A549 (cell line): ENCODE data around the gene SERPINF2. TPM values are rescaled to one million over a fixed set of nuclear protein-coding genes. Genes with fewer than 3 reads are reported as not detected.

Experiments used
- ATAC-seq, 2 experiments: fragments of 200-7000 bp in 1 of 2; fragments of >200 bp in 1 of 2; cut with Nextera tagmentation in 1 of 2; cut with Tn5 transposase in 1 of 2; 3 replicates each; pipeline versions ENCODE4 v1.8.0 to v1.9.1; 2018 to 2020; ENCODE audit warnings: mild to moderate bottlenecking in 1 of 2, moderate library complexity in 1 of 2
- CTCF ChIA-PET: fragments of 300-600 bp; sonication (Branson Sonifier 250); formaldehyde crosslinking; extraction: SDS; loops from one replicate; lab custom pipeline; 2021; ENCODE audit warnings: antibody characterized with exemption, inconsistent platforms; lab: Yijun Ruan, JAX
- POLR2A ChIA-PET: fragments of 350-600 bp; formaldehyde crosslinking; extraction: SDS; loops from one replicate; lab custom pipeline; 2021; ENCODE audit warnings: antibody characterized with exemption, inconsistent platforms; lab: Yijun Ruan, JAX
- DNase-seq, 2 experiments: peaks; one replicate each; pipeline versions ENCODE4 v3.0.0 to v3.0.0-alpha.2; 2011 to 2016; ENCODE audit warnings: low read depth in 1 of 2, low spot score in 1 of 2
- FAIRE-seq: peaks from 2 replicates; lab custom pipeline; 2011; peaks lifted over from hg19 to GRCh38; lab: Jason Lieb, UNC
- H3K27ac ChIP-seq, 2 experiments: fragments of >200 bp; sonication (Bioruptor Twin); formaldehyde crosslinking; 3 replicates each; pipeline ENCODE4 v1.5.1; 2016 to 2017
- H3K4me1 ChIP-seq: fragments of >200 bp; sonication (Bioruptor Twin); formaldehyde crosslinking; 3 replicates; pipeline ENCODE4 v1.6.1; 2016
- H3K4me2 ChIP-seq: fragments of >200 bp; sonication (Bioruptor Twin); formaldehyde crosslinking; 3 replicates; pipeline ENCODE4 v1.6.1; 2016
- H3K4me3 ChIP-seq: fragments of >200 bp; sonication (Bioruptor Twin); formaldehyde crosslinking; 3 replicates; pipeline ENCODE4 v1.5.1; 2016
- H3K9me3 ChIP-seq: fragments of >200 bp; sonication (Bioruptor Twin); formaldehyde crosslinking; 3 replicates; pipeline ENCODE4 v1.6.1; 2016
- CHD4 ChIP-seq: fragments of 200-600 bp; sonication (generic); IDR thresholded peaks from 2 replicates; pipeline ENCODE4 v1.6.1; 2016; ENCODE audit warnings: antibody characterized with exemption, mild to moderate bottlenecking, borderline replicate concordance
- EP300 ChIP-seq, 2 experiments: fragments of >200 bp; sonication (Bioruptor Twin); formaldehyde crosslinking; IDR thresholded peaks; 2 replicates in 1 of 2; 3 replicates in 1 of 2; pipeline ENCODE4 v1.6.1; 2016 to 2017
- FOSL2 ChIP-seq, 2 experiments: fragments of 450-650 bp in 1 of 2; fragments of >200 bp in 1 of 2; sonication (Bioruptor Twin) in 1 of 2; formaldehyde crosslinking; IDR thresholded peaks; 2 replicates each; pipeline versions ENCODE4 v1.5.0 to v1.6.1; 2016 to 2020; ENCODE audit warnings: mild to moderate bottlenecking in 1 of 2, moderate library complexity in 1 of 2
- MAFK ChIP-seq: fragments of 450-650 bp; IDR thresholded peaks from 2 replicates; pipeline ENCODE4 v1.6.1; 2014; ENCODE audit not compliant: partially characterized antibody
- MAZ ChIP-seq: fragments of 150-350 bp; IDR thresholded peaks from 2 replicates; pipeline ENCODE4 v1.6.1; 2014; ENCODE audit warnings: antibody characterized with exemption, low read depth, low read length, borderline replicate concordance
- PHF8 ChIP-seq: fragments of 200-600 bp; sonication (generic); IDR thresholded peaks from 2 replicates; pipeline ENCODE4 v1.6.1; 2016; ENCODE audit warnings: low read depth, mild to moderate bottlenecking, antibody characterized with exemption, moderate library complexity, borderline replicate concordance
- RCOR1 ChIP-seq: fragments of 150-350 bp; IDR thresholded peaks from 2 replicates; pipeline ENCODE4 v1.6.1; 2014; ENCODE audit warnings: antibody characterized with exemption, low read length, low read depth
- REST ChIP-seq: fragments of 200-600 bp; sonication (generic); IDR thresholded peaks from 2 replicates; pipeline ENCODE4 v1.6.1; 2016; ENCODE audit warnings: antibody characterized with exemption, mild to moderate bottlenecking, moderate library complexity
- RNF2 ChIP-seq: fragments of 200-600 bp; sonication (generic); IDR thresholded peaks from 2 replicates; pipeline ENCODE4 v1.6.1; 2016; ENCODE audit warnings: low read depth, mild to moderate bottlenecking, antibody characterized with exemption, moderate library complexity, borderline replicate concordance
- SREBF2 ChIP-seq: fragments of 450-650 bp; IDR thresholded peaks from 2 replicates; pipeline ENCODE4 v1.6.1; 2014; ENCODE audit warnings: mild to moderate bottlenecking, moderate library complexity
- ZC3H11A ChIP-seq: fragments of 450-650 bp; IDR thresholded peaks from 2 replicates; pipeline ENCODE4 v1.6.1; 2014; ENCODE audit warnings: antibody characterized with exemption, mild to moderate bottlenecking
- ZNF302 ChIP-seq: fragments of 250-450 bp; sonication (Bioruptor Pico); IDR thresholded peaks from 2 replicates; pipeline ENCODE4 v1.9.0; 2021; ENCODE audit warnings: inconsistent platforms, mild to moderate bottlenecking, moderate library complexity
- WGBS: methylation state at CpG from one replicate; pipeline ENCODE4 v1.1.6; 2017; ENCODE audit errors: missing lambda C conversion rate; 5-methylcytosine and 5-hydroxymethylcytosine counted together
- polyA plus RNA-seq, 4 experiments: library from polyadenylated mRNA; depleted of rRNA in 3 of 4; stranded (reverse); fragments of >200 nt; fragmentation: RNase III in 1 of 4; extraction: RNeasy Plus Mini Kit Qiagen cat#74134 plus additional on column Dnase treatment in 1 of 4; gene quantifications; 2 replicates in 3 of 4; 3 replicates in 1 of 4; pipeline ENCODE4 v1.2.3, GENCODE V29; 2011 to 2017
- TF ChIP-seq, protein P1 (sequence below): fragments of 150-350 bp; IDR thresholded peaks from 2 replicates; pipeline ENCODE4 v1.6.1; 2014; ENCODE audit warnings: low read depth, mild to moderate bottlenecking, low read length
- TF ChIP-seq, protein P2 (sequence below): fragments of 450-650 bp; IDR thresholded peaks from 2 replicates; pipeline ENCODE4 v1.6.1; 2014; ENCODE audit warnings: antibody characterized with exemption

The SERPINF2 gene
- polyA plus RNA-seq, 2 of the 4 experiments (the other 2 are of a cell fraction): 2.1 to 2.9 TPM

DNA sequence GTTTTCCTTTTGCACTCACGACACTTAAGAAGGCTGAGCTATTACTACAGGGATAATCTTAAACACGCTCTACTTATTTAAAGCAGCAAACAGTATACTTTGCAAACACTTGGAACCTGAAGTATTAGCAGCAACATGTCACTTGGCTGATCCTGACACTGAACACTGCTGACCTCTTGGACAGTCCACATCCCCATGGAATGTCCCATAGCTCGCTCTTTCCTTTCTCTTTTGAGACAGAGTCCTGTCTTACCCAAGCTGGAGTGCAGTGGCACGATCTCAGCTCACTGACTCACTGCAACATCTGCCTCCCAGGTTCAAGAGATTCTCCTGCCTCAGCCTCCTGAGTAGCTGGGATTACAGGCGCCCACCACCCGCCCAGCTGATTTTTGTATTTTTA, 60.6 kb downstream of the SERPINF2 start:
- Histone ChIP-seq H3K9me3 (no peaks in the 10 kb centered on the region), H3K4me2 (no peak overlapping the region), H3K27ac (no peak overlapping the region), H3K4me3 (no peak overlapping the region), H3K4me1 (no peaks in the 10 kb centered on the region)
- no peak for FAIRE-seq
- TF ChIP-seq MAZ: no peak
- no peak for TF ChIP-seq RCOR1
- no peak for TF ChIP-seq REST
- no peak for TF ChIP-seq FOSL2 (IDR thresholded peaks at IDR 0.05)
- TF ChIP-seq FOSL2 (CRISPR knock-in tag; IDR thresholded peaks at IDR 0.05): no peak
- TF ChIP-seq SREBF2: no peak
- TF ChIP-seq CHD4: no peak
- no peak for TF ChIP-seq PHF8
- TF ChIP-seq MAFK: no peak
- no peak for TF ChIP-seq RNF2
- no peak for TF ChIP-seq ZNF302 (CRISPR knock-in tag)
- TF ChIP-seq EP300 (IDR thresholded peaks at IDR 0.05): no peak
- TF ChIP-seq, protein P1, sequence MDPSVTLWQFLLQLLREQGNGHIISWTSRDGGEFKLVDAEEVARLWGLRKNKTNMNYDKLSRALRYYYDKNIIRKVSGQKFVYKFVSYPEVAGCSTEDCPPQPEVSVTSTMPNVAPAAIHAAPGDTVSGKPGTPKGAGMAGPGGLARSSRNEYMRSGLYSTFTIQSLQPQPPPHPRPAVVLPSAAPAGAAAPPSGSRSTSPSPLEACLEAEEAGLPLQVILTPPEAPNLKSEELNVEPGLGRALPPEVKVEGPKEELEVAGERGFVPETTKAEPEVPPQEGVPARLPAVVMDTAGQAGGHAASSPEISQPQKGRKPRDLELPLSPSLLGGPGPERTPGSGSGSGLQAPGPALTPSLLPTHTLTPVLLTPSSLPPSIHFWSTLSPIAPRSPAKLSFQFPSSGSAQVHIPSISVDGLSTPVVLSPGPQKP: no peak
- TF ChIP-seq ZC3H11A: no peak
- TF ChIP-seq, protein P2, sequence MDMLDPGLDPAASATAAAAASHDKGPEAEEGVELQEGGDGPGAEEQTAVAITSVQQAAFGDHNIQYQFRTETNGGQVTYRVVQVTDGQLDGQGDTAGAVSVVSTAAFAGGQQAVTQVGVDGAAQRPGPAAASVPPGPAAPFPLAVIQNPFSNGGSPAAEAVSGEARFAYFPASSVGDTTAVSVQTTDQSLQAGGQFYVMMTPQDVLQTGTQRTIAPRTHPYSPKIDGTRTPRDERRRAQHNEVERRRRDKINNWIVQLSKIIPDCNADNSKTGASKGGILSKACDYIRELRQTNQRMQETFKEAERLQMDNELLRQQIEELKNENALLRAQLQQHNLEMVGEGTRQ: no peak
- no peak for ATAC-seq
- DNase-seq: no peak
- ChIA-PET POLR2A (interaction anchor here (0.6 kb wide), 1 partner anchor 299 kb away, joined by 5 read pairs; no protein-coding TSS in a partner anchor), CTCF (interaction anchor here (0.6 to 1.8 kb wide), 9 partner anchors 9 to 623 kb away, joined by 3 to 7 read pairs (median 4); no protein-coding TSS in a partner anchor)
- 80% methylated on average over 6 of the region's 6 CpGs for WGBS

Other genes starting within 250 kb of the SERPINF2 start
- gene INPP5K, start 226.3 kb upstream of the SERPINF2 start, polyA plus RNA-seq (2011; rRNA removed): 30.8 and 41.8 TPM in 2 replicates
- 23.6 to 24.5 TPM (median 24.3 TPM) in 3 replicates for gene INPP5K, start 226.3 kb upstream of the SERPINF2 start, polyA plus RNA-seq (2017; fragmentation: RNase III; extraction: RNeasy Plus Mini Kit Qiagen cat#74134 plus additional on column Dnase treatment)
- 69.5 and 80.5 TPM in 2 replicates for gene PITPNA, start 180.1 kb upstream of the SERPINF2 start, polyA plus RNA-seq (2011; rRNA removed)
- gene PITPNA, start 180.1 kb upstream of the SERPINF2 start, polyA plus RNA-seq (2017; fragmentation: RNase III; extraction: RNeasy Plus Mini Kit Qiagen cat#74134 plus additional on column Dnase treatment): 47.0 to 50.7 TPM (median 48.5 TPM) in 3 replicates
- 6.0 and 7.0 TPM in 2 replicates for gene SLC43A2, start 114.0 kb upstream of the SERPINF2 start, polyA plus RNA-seq (2011; rRNA removed)
- 3.5 to 6.0 TPM (median 5.3 TPM) in 3 replicates for gene SLC43A2, start 114.0 kb upstream of the SERPINF2 start, polyA plus RNA-seq (2017; fragmentation: RNase III; extraction: RNeasy Plus Mini Kit Qiagen cat#74134 plus additional on column Dnase treatment)
- 0.09 TPM in 2 replicates for gene SCARF1, start 97.1 kb upstream of the SERPINF2 start, polyA plus RNA-seq (2011; rRNA removed)
- 0.21 to 0.30 TPM (median 0.30 TPM) in 3 replicates for gene SCARF1, start 97.1 kb upstream of the SERPINF2 start, polyA plus RNA-seq (2017; fragmentation: RNase III; extraction: RNeasy Plus Mini Kit Qiagen cat#74134 plus additional on column Dnase treatment)
- gene RILP, start 93.0 kb upstream of the SERPINF2 start, polyA plus RNA-seq (2011; rRNA removed): 6.4 and 8.2 TPM in 2 replicates
- 6.5 to 6.8 TPM (median 6.6 TPM) in 3 replicates for gene RILP, start 93.0 kb upstream of the SERPINF2 start, polyA plus RNA-seq (2017; fragmentation: RNase III; extraction: RNeasy Plus Mini Kit Qiagen cat#74134 plus additional on column Dnase treatment)
- gene PRPF8, start 58.0 kb upstream of the SERPINF2 start, polyA plus RNA-seq (2011; rRNA removed): 263 and 374 TPM in 2 replicates
- 228 to 250 TPM (median 234 TPM) in 3 replicates for gene PRPF8, start 58.0 kb upstream of the SERPINF2 start, polyA plus RNA-seq (2017; fragmentation: RNase III; extraction: RNeasy Plus Mini Kit Qiagen cat#74134 plus additional on column Dnase treatment)
- gene TLCD2, start 32.5 kb upstream of the SERPINF2 start, polyA plus RNA-seq (2011; rRNA removed): 3.4 and 4.5 TPM in 2 replicates
- gene TLCD2, start 32.5 kb upstream of the SERPINF2 start, polyA plus RNA-seq (2017; fragmentation: RNase III; extraction: RNeasy Plus Mini Kit Qiagen cat#74134 plus additional on column Dnase treatment): 3.1 to 3.8 TPM (median 3.5 TPM) in 3 replicates
- 4.6 and 4.9 TPM in 2 replicates for gene WDR81, start 18.2 kb upstream of the SERPINF2 start, polyA plus RNA-seq (2011; rRNA removed)
- 22.6 to 26.8 TPM (median 25.5 TPM) in 3 replicates for gene WDR81, start 18.2 kb upstream of the SERPINF2 start, polyA plus RNA-seq (2017; fragmentation: RNase III; extraction: RNeasy Plus Mini Kit Qiagen cat#74134 plus additional on column Dnase treatment)
- 11.5 and 13.7 TPM in 2 replicates for gene SERPINF1, start 19.2 kb downstream of the SERPINF2 start, polyA plus RNA-seq (2011; rRNA removed)
- gene SERPINF1, start 19.2 kb downstream of the SERPINF2 start, polyA plus RNA-seq (2017; fragmentation: RNase III; extraction: RNeasy Plus Mini Kit Qiagen cat#74134 plus additional on column Dnase treatment): 2.3 to 3.4 TPM (median 3.0 TPM) in 3 replicates
- 12.1 and 12.4 TPM in 2 replicates for gene SMYD4, start 87.0 kb downstream of the SERPINF2 start, polyA plus RNA-seq (2011; rRNA removed)
- gene SMYD4, start 87.0 kb downstream of the SERPINF2 start, polyA plus RNA-seq (2017; fragmentation: RNase III; extraction: RNeasy Plus Mini Kit Qiagen cat#74134 plus additional on column Dnase treatment): 9.8 to 11.1 TPM (median 10.4 TPM) in 3 replicates
- 136 and 145 TPM in 2 replicates for gene RPA1, start 87.1 kb downstream of the SERPINF2 start, polyA plus RNA-seq (2011; rRNA removed)
- gene RPA1, start 87.1 kb downstream of the SERPINF2 start, polyA plus RNA-seq (2017; fragmentation: RNase III; extraction: RNeasy Plus Mini Kit Qiagen cat#74134 plus additional on column Dnase treatment): 72.2 to 77.1 TPM (median 73.4 TPM) in 3 replicates